Ishikawa (cell line): ENCODE data around the gene DUSP8.
"Not testable (repeated sequence)": the region's sequence is repeated elsewhere in the genome, so short reads cannot be mapped to it uniquely, and the experiment has no call there.

Experiments used
- CEBPB ChIP-seq: IDR thresholded peaks from 2 replicates; pipeline ENCODE4 v1.6.1; 2012
- CREB1 ChIP-seq: IDR thresholded peaks from 2 replicates; pipeline ENCODE4 v1.6.1; 2012; ENCODE audit warnings: low read depth
- EGR1 ChIP-seq: IDR thresholded peaks from 2 replicates; pipeline ENCODE4 v1.6.1; 2012
- EP300 ChIP-seq: IDR thresholded peaks from 2 replicates; pipeline ENCODE4 v1.6.1; 2012; ENCODE audit warnings: borderline replicate concordance
- FOXM1 ChIP-seq: IDR thresholded peaks from 2 replicates; pipeline ENCODE4 v1.6.1; 2012; ENCODE audit warnings: low read depth, borderline replicate concordance
- NFIC ChIP-seq: IDR thresholded peaks from 2 replicates; pipeline ENCODE4 v1.6.1; 2012
- RAD21 ChIP-seq: IDR thresholded peaks from 2 replicates; pipeline ENCODE4 v1.6.1; 2012; ENCODE audit warnings: low read depth
- TAF1 ChIP-seq: IDR thresholded peaks from 2 replicates; pipeline ENCODE4 v1.6.1; 2012; ENCODE audit warnings: low read depth, mild to moderate bottlenecking
- TCF12 ChIP-seq: IDR thresholded peaks from 2 replicates; pipeline ENCODE4 v1.6.1; 2012; ENCODE audit warnings: low read depth
- TEAD4 ChIP-seq: IDR thresholded peaks from 2 replicates; pipeline ENCODE4 v1.6.1; 2012
- USF1 ChIP-seq: IDR thresholded peaks from 2 replicates; pipeline ENCODE4 v1.6.1; 2012
- YY1 ChIP-seq: IDR thresholded peaks from 2 replicates; pipeline ENCODE4 v1.6.1; 2012; ENCODE audit warnings: low read depth
- ZBTB7A ChIP-seq: IDR thresholded peaks from 2 replicates; pipeline ENCODE4 v1.6.1; 2012; ENCODE audit warnings: low read depth
- TF ChIP-seq, protein P1 (sequence below): IDR thresholded peaks from 2 replicates; pipeline ENCODE4 v1.6.1; 2012; ENCODE audit warnings: low read depth, mild to moderate bottlenecking
- TF ChIP-seq, protein P2 (sequence below): IDR thresholded peaks from 2 replicates; pipeline ENCODE4 v1.6.1; 2012

Gene DUSP8

GRCh38 chr11:1584661-1585370 lies 12.7 kb upstream of the DUSP8 start, which contains the start of gene KRTAP5-1:
KRTAP5-1 (minus strand) TSS chr11:1585283; CDS start chr11:1585249, 34 bp downstream.
- not testable (repeated sequence) for TF ChIP-seq ZBTB7A, TEAD4
- TF ChIP-seq, protein P1, sequence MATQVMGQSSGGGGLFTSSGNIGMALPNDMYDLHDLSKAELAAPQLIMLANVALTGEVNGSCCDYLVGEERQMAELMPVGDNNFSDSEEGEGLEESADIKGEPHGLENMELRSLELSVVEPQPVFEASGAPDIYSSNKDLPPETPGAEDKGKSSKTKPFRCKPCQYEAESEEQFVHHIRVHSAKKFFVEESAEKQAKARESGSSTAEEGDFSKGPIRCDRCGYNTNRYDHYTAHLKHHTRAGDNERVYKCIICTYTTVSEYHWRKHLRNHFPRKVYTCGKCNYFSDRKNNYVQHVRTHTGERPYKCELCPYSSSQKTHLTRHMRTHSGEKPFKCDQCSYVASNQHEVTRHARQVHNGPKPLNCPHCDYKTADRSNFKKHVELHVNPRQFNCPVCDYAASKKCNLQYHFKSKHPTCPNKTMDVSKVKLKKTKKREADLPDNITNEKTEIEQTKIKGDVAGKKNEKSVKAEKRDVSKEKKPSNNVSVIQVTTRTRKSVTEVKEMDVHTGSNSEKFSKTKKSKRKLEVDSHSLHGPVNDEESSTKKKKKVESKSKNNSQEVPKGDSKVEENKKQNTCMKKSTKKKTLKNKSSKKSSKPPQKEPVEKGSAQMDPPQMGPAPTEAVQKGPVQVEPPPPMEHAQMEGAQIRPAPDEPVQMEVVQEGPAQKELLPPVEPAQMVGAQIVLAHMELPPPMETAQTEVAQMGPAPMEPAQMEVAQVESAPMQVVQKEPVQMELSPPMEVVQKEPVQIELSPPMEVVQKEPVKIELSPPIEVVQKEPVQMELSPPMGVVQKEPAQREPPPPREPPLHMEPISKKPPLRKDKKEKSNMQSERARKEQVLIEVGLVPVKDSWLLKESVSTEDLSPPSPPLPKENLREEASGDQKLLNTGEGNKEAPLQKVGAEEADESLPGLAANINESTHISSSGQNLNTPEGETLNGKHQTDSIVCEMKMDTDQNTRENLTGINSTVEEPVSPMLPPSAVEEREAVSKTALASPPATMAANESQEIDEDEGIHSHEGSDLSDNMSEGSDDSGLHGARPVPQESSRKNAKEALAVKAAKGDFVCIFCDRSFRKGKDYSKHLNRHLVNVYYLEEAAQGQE: not testable (repeated sequence)

DNA sequence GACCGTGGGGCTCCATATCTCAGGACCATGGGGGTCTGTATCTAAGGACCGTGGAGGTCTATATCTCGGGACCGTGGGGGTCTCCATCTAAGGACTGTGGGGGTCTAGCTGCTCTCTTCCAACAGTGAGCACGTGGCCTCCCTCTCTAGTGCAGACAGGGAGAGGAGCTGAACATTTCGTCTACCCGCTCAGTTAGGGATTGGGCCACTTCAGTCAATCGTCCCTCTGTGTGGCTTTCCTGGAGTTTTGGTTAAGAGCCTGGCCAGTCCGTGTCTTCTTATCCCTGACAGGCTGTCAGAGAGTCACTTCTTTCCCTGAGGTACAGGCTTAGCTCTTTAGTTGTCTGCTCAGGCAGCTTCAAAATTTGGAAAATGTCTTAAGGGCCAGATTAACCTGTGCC lies 9.9 kb upstream of the DUSP8 start:
- TF ChIP-seq, protein P2, sequence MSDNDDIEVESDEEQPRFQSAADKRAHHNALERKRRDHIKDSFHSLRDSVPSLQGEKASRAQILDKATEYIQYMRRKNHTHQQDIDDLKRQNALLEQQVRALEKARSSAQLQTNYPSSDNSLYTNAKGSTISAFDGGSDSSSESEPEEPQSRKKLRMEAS: no peak
- TF ChIP-seq NFIC (no peak), YY1 (no peak), TAF1 (no peak), CREB1 (no peak), EP300 (no peak), EGR1 (no peak), RAD21 (no peak), CEBPB (no peak), USF1 (no peak), FOXM1 (no peak), ZBTB7A (no peak), TCF12 (no peak), TEAD4 (no peak)
- TF ChIP-seq, protein P1: no peak

- TF ChIP-seq, protein P2: no peak
- TF ChIP-seq RAD21: no peak
- TF ChIP-seq CEBPB: no peak
- TF ChIP-seq TEAD4: no peak
- TF ChIP-seq YY1: no peak
- no peak for TF ChIP-seq NFIC
- no peak for TF ChIP-seq ZBTB7A
- TF ChIP-seq TCF12: no peak
- no peak for TF ChIP-seq TAF1
- no peak for TF ChIP-seq EGR1
- no peak for TF ChIP-seq USF1
- TF ChIP-seq FOXM1: no peak
- no peak for TF ChIP-seq CREB1
- no peak for TF ChIP-seq EP300
Observed at GRCh38 chr11:1576825-1577224, 4.8 kb upstream of the DUSP8 start.

DNA sequence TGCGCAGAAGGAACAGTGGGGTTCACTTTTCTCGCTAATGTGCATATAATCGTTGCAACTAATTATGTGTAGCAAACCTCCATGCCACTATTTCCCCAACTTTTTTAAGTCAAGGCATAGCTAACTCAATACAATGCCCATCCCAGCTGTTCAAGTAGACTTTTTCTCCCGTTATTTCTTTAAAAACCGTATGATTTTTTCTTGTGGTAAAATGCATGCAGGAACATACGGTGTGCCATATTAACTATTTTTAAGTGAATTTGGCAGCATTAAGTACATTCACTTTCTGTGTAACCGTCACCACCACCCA lies 2.8 kb upstream of the DUSP8 start:
- TF ChIP-seq RAD21 (no peak), TEAD4 (no peak), EGR1 (no peak), TCF12 (no peak), NFIC (no peak), ZBTB7A (no peak)
- TF ChIP-seq, protein P1: no peak
